Measurements from ENCODE around the gene GTF2B.

DNA sequence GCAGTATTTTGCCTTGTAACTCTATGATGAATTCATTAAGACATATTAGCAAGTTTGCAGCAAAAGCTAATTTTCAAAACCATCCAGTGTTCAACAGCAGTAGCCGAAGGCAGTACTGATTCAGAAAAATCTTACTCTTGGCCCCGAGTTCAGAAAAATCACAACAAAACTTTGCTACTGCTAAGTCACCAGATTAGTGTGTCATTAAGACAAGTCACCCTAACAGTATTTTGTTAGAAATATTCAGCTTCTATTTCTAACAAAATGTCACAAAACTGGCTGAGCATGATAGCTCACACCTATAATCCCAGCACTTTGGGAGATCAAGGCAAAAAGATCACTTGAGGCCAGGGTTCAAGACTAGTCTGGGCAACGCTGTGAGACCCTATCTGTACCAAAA lies 8.2 kb downstream of the GTF2B start:
- TF ChIP-seq, protein P1, sequence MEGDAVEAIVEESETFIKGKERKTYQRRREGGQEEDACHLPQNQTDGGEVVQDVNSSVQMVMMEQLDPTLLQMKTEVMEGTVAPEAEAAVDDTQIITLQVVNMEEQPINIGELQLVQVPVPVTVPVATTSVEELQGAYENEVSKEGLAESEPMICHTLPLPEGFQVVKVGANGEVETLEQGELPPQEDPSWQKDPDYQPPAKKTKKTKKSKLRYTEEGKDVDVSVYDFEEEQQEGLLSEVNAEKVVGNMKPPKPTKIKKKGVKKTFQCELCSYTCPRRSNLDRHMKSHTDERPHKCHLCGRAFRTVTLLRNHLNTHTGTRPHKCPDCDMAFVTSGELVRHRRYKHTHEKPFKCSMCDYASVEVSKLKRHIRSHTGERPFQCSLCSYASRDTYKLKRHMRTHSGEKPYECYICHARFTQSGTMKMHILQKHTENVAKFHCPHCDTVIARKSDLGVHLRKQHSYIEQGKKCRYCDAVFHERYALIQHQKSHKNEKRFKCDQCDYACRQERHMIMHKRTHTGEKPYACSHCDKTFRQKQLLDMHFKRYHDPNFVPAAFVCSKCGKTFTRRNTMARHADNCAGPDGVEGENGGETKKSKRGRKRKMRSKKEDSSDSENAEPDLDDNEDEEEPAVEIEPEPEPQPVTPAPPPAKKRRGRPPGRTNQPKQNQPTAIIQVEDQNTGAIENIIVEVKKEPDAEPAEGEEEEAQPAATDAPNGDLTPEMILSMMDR (conservative IDR thresholded peaks at IDR 0.05), result no peak
- no peak for TF ChIP-seq EZH2 (IDR thresholded peaks at IDR 0.05; ENCODE audit: low read depth)

Measured in PC-9 (cell line).